ENCODE data around the gene FBXO24.

FBXO24 gene

GRCh38 chr7:100626530-100627237 is 40.6 kb downstream of the FBXO24 start:
- DNase-seq = peak; percentile 75

- DNase-seq = no peak
Measured at GRCh38 chr7:100627238-100627549, 41.1 kb downstream of the FBXO24 start.

GRCh38 chr7:100629117-100629716 is 43.1 kb downstream of the FBXO24 start:
- no peak for DNase-seq

DNA sequence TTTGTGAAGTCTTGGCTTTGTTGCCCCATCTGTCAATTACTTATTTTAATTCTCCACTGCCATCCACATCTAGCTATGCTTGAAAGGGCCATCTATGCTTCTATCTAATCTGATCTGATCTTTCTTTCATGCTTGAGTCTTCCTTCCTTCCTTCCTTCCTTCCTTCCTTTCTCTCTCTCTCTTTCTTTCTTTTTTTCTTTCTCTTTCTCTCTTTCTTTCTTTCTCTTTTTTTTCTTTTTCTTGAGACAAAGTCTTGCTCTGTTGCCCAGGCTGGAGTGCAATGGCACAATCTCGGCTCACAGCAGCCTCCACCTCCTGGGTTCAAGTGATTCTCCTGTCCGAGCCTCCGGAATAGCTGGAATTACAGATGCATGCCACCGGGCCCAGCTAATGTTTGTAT is 43.9 kb downstream of the FBXO24 start:
- no peak for DNase-seq

DNA sequence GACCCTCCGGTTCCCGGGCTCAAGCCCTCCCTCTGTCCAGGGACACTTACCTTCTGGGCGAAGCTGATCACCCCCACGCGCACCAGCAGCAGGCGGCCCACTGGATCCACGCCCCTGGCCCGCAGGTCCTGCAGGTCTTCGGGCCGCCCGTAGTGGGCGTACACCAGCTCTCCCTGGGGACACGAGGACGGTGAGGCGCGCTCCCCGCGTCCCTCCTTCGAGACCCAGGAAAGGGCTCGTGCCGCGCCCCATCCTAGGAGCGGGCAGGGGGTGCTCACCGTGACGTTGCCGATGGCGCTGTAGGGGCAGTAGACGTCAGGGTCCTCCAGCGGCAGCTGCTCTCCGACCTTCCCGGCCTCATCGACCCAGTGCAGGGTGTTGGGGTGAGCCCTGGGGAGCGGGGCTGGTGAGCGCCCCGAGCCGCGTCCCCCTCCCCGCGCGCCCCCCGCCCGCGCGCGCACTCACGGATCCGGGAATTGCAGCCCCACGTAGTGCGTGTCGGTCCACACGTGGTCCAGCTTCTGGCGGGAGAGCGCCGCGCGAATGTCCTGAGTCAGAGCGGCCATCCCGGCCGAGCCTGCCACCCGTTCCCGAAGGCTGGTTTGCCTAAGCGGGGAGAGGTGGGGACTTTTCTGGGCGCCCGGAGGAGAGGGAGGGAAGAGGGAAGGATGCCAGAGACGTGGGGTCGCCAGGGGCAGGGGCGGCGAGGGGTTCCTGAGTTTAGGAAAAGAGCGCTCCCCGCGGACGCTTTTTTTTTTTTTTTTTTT is 47.0 kb downstream of the FBXO24 start:
- DNase-seq = peak; percentile 39

GRCh38 chr7:100639995-100640516 is 53.9 kb downstream of the FBXO24 start:
- DNase-seq = no peak

- DNase-seq = no peak
Measured at GRCh38 chr7:100640517-100641440, 54.7 kb downstream of the FBXO24 start.

DNA sequence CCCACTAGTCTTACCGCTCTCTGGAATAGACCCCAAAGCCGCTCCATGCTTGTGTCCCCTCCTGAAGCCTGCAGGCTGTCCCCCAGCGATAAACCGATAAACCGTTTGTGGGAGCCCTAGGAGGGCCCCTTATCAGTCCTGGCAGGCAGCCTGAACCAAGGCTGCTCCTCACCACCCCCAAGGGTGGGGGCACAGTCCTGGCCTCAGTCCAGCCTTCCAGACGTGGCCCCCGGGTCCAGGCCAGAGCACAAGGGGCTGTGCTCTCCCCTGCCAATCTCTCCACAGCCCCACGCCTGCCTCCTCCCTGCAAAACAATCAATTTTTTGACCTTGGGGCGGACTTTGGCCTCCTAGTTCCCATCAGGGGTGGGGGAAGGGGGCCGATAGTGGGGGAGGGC is 55.3 kb downstream of the FBXO24 start, which contains the start of gene TFR2:
TFR2 (minus strand) TSS at position 90 of the 397 bp plus-strand sequence; CDS start at position 47, 43 bp downstream.
- DNase-seq = no peak

GRCh38 chr7:100641860-100642533 is 55.9 kb downstream of the FBXO24 start:
- DNase-seq = no peak

DNA sequence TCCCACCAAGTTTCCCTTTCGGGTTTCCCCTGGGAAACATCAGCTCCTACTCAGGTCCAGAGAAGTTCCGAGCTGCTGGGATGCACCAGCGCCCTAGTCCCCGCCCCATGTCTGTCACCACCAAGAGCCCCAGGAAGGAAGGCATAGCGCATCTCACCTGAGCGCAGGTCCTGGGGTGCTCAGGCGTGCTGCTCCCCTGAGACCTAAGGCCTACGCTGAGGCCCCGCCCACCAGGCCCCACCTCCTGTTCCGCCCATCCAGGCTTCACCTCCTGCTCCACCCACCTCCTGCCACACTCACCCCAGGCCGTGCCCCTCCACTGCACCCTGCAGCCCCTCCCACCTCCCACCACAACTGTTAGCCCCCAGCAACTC is 56.4 kb downstream of the FBXO24 start:
- no peak for DNase-seq

GRCh38 chr7:100649826-100650565 is 63.9 kb downstream of the FBXO24 start:
- no peak for DNase-seq

Measured in DMS153 (cell line).